Measurements from ENCODE around the gene CEACAM8.
"Not testable (repeated sequence)": the region's sequence is repeated elsewhere in the genome, so short reads cannot be mapped to it uniquely, and the experiment has no call there.

The CEACAM8 gene

DNA sequence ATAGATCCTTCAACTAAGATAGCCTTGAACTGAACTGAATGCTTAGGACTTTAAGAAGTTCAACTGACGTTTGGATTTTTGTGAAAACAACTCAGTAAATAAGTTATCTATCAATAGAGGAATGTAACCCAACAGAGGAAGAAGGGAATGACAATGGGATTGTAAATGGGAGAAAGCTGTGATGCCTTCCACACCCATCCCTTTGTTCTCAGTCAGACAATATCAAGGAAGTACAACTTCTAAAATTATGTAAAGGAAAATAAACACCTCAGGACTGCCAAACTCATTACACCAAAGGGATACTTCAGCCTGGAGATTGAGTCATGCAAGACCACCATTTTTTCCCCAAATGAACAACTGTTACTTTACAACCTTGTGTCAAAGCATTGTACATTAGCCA is 21.1 kb downstream of the CEACAM8 start:
- DNase-seq (ENCODE audit: low read depth in 2 of 2), result no peak

DNA sequence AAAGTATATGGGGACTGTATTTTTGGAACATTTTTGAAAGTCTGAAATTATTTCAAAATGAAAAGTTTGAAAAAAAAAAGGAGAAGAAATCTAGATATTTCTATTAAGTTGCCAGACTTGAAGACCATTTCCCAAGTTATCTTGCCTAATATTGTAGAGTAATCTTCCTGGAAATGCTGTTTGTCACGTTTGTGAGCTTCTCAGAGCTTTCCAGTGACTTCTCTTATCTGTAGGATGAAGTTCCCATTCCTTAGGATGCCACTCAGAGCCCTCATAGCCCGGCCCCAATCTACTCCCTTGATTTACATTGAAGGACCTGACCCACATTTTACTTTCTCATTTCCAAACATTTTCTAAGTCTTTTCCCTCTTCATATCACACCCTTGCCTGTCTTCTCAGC is 23.6 kb downstream of the CEACAM8 start:
- DNase-seq (ENCODE audit: low read depth in 2 of 2), result no peak

DNA sequence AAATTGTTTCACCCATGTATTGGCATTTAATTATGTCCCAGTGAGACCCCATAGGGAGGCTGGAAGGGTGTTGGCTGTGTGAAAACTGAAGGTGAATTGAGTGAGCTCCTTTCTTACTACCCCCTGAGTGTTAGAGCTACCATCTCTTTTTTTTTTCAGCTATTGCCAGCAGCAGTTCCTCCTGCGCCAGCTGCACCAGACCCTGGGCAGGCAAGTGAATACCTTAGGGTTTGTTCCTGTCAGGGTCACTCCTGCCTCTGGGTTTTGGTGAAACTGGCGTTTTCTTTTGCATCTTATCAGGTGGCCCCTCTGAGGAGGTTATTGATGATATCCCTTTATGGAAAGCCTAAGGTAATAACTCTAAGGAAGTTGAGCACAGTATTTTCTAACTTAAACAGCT is 25.5 kb downstream of the CEACAM8 start:
- no peak for DNase-seq (ENCODE audit: low read depth in 2 of 2)

DNA sequence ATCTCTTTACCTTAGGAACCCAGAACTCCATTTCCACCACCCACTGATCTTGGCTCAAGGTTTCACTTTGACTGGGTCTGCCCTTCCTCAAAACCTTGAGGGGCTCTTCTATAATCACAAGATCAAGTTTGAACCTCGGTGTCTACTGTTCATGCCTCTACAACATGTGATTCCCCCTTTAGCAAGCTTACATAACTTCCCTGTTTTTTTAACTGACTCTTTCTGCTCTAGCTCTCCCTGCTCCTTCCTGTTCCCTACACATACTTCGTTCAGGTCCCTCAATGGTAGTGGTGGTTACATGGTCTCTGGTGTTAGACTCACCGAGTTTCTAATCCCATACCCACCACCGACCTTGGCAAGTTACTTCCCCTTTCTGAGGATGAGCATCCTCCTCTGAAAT is 26.7 kb downstream of the CEACAM8 start:
- DNase-seq (ENCODE audit: low read depth in 2 of 2), result no peak

DNA sequence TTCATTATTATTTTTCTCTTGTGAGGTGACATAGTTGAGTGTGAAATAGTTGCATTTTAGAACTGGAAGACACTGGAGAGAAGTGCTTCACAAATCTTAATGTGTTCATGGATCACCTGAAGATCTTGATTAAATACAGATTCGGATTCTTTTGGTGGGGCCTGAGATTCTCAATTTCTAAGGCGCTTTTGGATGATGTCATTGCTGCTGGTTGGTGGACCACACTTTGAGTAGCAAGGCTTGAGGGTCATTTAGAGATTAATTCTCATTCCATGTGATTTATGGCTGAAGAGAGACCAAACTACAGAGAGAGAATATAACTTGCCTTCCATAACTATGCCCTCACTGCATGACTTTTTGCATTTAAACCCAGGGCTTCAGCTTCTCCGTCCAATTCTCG is 27.2 kb downstream of the CEACAM8 start:
- DNase-seq (ENCODE audit: low read depth in 2 of 2), result no peak

DNA sequence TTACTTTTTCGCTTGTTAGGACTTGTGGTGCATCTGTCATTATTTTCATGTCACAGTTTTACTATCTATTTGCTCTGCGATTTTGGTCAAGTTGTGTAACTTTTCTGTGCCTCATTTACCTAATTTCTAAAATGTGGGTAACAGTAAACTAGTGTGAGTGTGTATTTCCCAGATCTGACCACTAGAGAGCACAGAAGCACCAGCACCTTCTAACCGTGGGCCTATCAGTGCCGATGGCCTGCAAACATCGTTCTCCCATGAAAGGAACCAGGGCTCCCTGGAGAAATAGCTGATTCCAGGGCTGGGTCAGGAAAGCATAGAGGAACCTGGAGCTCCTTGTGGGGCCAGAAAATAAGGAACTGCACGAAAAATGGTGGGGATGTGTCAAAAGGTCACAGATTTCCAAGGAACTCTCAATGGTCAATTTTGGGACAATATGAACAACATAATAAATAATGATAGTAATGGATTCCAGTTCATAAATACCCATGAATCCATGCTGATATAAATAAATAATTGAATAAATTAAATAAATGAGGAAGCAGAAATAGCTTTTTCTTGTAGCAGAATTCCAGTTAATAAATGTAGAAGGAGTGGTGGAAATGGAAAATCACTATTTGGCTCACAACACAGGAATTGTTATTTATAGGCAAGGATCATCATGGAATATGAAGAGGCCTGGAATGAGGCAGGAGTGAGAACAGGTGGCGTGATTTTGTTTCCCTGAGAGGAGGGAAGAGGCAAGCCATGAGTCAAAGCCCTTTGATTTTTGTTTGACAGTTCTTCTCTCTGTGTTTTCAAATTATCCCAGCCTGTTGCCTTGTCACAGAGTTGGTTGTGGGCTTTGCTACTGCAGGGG is 31.1 kb downstream of the CEACAM8 start:
- no peak for DNase-seq (ENCODE audit: low read depth in 2 of 2)

DNA sequence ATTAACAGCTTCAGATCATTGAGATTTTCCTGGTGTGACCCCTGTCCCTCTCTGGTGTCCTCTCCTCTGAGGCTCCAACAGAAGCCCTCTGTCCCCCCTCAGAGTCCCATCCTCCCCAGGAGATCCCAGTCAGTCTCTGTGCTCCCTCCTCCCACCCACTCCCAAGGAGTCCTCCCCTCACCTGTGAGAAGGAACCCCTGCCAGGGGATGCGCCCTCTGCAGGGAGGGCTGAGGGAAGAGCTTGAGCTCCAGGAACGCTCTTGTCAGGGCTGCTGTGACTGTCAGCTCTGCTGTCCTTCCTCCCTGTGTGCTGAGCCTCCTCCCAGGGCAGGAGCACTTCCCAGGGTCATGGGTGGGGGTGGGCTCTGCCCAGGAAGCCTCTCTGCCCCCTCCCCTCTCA is 33.2 kb downstream of the CEACAM8 start:
- DNase-seq (ENCODE audit: low read depth in 2 of 2), result no peak

DNA sequence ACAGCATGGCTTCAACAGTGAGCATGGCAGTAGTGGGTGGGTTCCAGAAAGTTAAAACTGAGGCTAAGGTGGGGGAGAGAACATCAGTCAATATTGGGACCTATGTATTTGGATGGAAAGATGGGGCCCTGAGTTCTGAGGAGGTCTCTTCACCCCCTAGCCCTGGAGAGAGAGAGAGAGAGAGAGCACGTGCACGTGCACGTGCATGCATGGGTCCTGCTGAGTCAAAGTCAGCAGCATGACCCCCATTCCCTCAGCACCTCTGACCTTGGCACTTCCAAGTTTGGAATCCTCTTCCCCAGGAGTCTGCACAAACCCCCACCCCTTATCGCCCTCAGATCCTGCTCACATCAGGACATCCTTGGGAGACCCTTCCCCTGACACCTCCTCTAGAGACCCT is 34.0 kb downstream of the CEACAM8 start:
- DNase-seq (ENCODE audit: low read depth in 2 of 2), result no peak

DNA sequence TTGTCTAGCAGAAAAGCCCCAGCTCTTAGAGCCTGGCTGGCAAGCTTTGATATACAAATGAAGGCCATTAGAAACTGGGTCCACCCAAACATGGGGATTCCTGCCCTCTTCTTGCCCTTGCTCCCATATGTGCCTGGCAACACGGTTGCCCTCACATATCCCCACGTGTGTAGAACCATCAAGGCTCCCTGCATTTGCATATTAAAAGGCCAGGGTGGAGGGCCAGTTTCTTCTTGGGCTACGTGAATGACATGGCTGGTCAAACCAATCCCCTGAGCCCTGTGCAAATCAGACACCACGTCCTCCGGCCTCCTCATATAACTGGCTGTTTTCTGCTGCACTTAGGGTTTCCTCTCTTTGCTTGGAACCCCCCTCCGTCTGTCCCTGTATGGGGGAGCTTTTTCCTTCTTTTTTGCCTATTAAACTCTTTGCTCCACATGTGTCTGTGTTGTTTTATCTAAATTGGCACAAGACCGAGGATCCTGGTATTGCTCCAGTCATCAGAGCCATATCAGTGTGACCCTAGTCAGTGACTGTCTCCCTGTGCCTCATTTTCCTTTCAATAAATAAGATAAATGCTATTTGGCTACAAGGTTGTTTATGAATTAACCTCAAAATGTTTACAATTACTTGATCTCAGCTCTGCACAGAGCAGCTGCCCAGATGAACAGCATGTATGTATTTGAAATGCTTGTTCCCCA is 36.1 kb downstream of the CEACAM8 start:
- no peak for DNase-seq (ENCODE audit: low read depth in 2 of 2)

DNA sequence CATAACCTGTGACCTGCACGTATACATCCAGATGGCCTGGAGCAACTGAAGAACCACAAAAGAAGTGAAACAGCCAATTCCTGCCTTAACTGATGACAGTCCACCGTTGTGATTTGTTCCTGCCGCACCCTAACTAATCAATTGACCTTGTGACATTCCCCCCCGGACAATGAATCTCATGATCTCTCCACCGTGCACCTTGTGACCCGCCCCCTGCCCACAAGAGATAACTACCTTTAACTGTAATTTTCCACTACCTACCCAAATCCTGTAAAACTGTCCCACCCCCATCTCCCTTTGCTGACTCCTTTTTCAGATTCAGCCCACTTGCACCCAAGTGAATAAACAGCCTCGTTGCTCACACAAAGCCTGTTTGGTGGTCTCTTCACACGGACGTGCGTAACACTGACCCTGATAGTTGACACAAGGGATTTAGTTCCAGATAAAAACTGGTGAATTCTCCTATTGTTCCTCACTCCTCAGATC is 37.3 kb downstream of the CEACAM8 start:
- DNase-seq (ENCODE audit: low read depth in 2 of 2), result not testable (repeated sequence)

DNA sequence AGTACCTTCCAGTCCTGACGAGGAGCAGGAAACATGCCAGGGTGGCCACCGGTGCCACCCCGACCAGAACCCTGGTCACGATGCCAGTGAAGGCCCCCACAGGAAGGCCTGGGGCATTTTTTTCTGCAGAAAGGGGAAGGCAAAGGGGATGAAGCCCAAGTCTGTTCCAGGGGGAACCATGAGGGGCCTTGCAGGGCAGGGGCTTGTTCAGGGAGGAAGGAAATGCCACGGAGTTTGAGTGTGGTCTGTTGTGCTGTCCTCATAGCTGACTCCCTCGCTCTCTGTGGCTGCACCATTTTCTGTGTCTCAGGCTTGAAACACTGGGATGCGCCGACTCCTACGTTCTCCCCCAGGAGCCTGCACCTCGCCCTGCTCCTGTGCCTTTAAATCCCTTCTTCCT is 38.9 kb downstream of the CEACAM8 start:
- DNase-seq (ENCODE audit: low read depth in 2 of 2), result no peak

DNA sequence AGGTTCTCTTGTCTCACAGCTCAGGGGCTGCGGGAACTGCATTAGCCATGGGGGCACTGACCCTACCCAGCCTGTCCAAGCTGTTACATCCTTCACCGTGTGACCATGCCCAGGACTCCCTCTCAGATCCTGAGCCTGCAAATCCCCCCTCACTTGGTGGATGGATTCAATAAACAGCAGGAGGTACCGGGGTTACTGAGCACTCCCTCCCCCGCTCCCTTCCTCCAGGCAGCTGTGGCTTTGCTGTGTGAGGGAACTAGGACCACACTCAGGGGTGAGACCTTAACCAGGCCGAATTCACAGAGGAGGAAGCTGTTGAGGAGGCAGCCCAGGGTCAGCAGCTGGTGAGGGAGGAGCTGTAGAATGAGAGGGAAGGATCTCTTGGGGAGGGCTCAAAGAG is 39.4 kb downstream of the CEACAM8 start:
- no peak for DNase-seq (ENCODE audit: low read depth in 2 of 2)

DNA sequence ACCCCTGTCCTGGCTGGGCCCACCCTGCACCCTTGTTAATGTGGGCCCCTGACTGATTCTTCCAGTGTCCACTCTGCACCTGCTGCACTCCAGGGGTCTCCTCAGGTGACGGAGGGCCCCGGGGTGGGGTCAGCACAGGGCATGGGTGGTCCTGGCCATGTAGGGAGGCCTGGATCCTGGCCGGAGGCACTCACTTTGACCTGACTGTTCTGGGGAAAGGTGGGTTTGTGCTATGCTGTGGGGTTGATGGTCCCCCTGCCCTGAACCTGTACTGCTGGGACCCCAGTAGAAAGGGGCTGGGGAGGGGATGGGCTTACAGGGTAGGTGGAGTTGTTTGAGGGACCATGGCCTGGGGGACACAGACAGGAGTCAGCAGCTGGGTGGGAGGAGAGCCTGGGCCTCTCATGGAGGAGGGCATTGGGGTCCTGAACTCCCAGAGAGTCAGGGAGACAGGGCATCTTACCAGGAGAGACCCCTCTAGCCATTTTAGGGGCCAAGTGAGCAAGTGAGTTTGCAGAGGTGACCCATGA is 40.6 kb downstream of the CEACAM8 start:
- DNase-seq (ENCODE audit: low read depth in 2 of 2), result no peak

DNA sequence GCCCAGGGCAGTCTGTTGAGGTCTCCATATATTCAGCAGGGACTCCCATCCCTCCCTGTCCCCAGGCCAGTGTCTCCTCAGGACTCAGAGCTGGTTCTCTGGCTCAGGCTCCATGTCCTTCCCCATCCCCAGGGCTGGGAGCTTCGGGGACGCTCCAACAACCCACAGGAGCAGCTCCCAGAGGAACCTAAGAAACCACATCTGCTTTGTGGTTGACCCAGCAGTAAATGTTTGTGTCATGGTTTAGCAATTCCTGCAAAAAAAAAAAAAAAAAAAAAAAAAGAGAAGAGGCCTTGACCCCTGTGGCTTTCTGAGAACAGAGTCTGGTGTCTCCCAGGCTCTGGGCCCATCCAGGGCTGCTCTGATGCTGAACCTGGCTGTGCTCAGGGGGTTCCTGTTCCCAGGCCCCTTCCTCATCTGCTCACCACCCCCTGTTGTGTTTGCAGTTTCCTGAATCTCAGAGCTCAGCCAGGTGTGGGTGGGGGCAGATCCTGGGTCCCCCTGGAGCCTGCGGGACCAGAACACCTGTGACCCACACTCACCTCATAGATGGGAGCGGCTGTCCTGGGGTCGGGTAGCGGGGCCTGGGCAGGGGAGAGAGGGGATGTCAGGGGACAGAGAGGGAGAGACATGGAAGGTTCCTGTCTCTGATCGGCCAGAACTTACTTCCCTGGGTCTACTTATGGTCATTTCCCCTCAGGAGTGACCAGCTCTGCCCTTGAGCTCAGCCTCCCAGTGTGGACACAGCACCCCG is 41.3 kb downstream of the CEACAM8 start:
- no peak for DNase-seq (ENCODE audit: low read depth in 2 of 2)

DNA sequence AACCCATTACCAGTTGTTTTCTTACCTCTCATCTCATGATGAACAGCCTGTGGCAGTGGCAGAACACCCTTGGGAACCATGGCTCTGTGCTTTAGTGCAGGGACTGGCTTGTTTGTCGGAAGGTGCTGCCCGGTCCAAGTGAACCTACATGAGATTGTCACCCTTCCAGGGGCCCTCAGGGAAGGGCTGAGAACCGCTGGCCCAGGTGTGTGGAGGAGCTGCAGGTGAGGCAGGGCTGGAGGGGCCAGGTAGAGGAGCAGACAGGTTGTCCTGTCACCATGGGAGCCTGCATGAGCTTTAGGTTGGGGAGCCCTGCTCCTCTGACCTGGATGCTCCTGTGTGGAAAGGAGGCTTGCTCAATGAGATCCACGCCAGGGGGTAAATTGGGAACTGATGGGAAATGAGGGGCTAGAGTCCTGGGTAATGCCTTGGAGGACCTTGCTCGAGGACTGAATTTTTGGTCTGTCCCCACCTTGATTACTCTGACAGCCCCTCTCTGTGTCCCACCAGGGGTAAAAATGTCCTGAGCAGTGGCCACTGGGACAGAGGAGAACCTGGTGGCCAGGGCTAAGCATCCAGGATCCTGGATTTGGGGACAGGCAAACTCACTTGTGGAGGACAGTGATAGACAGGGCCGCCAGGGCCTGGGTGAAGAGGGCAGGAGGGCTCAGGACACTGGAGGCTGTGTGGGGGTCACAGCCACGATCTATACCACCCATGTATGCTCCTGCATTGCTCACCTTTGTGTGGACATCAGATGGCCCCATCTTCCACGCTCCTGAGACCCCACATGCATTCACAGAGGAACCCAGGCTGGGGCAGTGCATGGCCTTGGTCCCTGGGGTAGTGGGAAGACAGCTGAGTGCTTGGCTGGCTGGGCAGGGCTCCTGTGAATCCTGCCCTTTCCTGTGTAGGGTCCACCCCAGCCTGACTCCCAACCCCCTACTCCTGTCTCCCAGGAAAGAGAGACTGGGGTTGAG is 42.3 kb downstream of the CEACAM8 start:
- no peak for DNase-seq (ENCODE audit: low read depth in 2 of 2)

DNA sequence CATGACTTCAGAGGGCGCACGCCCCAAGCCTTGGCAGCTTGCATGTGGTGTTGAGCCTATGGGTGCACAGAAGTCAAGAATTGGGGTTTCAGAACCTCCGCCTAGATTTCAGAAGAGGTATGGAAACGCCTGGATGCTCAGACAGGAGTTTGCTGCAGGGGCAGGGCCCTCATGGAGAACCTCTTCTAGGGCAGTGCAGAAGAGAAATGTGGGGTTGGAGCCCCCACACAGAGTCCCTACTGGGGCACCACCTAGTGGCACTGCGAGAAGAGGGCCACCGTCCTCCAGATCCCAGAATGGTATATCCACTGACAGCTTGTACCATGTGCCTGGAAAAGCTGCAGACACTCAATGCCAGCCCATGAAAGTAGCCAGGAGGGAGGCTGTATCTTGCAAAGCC is 44.2 kb downstream of the CEACAM8 start:
- DNase-seq (ENCODE audit: low read depth in 2 of 2), result not testable (repeated sequence)

DNA sequence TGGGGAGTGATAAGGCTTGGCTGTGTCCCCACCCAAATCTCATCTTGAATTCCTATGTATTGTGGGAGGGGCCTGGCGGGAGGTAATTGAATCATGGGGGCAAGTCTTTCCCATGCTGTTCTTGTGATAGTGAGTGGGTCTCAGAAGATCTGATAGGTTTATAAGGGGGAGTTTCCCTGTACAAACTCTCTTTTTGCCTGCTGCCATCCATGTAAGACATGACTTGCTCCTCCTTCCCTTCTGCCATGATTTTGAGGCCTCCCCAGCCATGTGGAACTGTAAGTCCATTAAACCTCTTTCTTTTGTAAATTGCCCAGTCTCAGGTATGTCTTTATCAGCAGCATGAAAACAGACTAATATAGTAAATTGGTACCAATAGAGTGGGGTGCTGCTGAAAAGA is 45.7 kb downstream of the CEACAM8 start:
- DNase-seq (ENCODE audit: low read depth in 2 of 2), result not testable (repeated sequence)

DNA sequence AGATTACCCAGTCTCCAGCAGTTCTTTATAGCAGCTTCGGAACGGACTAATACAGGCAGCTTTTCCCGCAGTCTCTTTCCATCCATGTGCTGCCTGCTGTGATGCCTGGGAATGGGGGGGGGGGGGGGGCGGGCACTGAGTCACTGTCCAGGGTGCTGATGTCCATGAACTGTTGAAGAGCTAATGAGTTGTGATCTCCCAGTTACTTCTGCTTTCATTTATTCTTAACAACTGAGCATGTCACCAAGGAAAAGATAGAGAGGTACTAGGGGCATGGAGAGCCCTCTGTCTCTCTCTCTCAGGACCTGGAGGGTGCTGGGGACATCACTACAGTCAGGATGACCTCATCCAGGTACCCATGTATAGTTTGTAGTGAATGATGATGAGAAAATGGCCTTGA is 46.2 kb downstream of the CEACAM8 start:
- no peak for DNase-seq (ENCODE audit: low read depth in 2 of 2)

DNA sequence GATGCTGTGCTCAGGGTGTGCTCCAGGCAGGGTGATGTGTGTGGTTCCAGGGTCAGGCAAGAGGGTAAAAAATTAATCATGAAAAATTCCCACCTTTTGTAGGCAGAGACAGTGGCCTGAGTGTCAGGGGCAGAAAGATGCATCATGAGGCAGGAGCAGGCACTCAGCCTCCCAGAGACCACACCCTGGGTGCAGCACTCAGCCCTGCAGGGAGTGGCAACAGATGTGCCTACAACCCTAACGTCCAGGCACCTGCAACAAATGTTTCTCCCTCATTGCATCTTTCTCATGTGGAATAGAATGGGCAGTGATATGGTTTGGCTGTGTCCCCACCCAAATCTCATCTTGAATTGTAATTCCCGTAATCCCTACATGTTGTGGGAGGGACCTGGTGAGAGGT is 46.8 kb downstream of the CEACAM8 start:
- no peak for DNase-seq (ENCODE audit: low read depth in 2 of 2)

DNA sequence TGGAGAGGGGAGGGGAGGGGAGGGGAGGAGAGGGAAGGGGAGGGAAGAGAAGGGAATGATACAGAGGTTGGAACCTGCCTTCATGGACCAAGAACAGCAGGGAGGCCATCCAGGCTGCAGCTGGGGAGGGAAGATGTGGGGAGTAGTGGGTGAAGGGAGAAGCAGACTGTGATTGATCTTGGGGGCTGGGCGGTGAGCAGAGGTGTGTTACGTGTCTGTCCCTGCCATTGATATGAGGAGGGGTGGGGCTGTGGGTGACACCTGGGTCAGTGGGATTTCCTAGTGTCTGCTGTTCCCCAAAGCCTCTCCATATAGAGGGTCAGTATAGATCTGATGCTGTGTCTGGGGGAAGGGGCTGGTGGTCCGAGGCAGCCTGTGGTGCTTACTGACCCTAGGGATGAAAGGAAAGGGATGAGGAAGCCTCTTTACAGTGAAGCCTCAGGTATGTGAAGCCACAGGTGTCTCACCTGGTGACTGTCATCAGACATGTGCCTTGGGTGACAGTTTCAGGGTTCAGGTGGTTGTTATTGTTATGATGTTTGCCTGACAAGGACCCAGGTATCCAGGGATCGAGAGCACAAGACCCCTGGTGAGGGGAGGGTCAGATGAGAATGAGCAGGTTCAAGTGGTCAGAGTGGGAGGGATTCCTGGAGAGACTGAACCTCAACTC is 47.8 kb downstream of the CEACAM8 start:
- DNase-seq (ENCODE audit: low read depth in 2 of 2), result no peak

Measured in stimulated activated CD8-positive, alpha-beta memory T cell treated with anti-CD3 and anti-CD28 coated beads, Interleukin-15, amount 100 ng/mL, for 4 hours (primary cell).